Neutrophil (primary cell): ENCODE measurements around the gene GABBR2.

Source experiments
- H3K27ac ChIP-seq: fragments of 200-600 bp; sonication (generic); 2 replicates; pipeline ENCODE4 v1.5.1; 2016; ENCODE audit warnings: mild to moderate bottlenecking, moderate library complexity
- H3K27me3 ChIP-seq: fragments of 200-600 bp; sonication (generic); 2 replicates; pipeline ENCODE4 v1.6.0; 2016; ENCODE audit warnings: mild to moderate bottlenecking
- H3K36me3 ChIP-seq: fragments of 200-600 bp; sonication (generic); 2 replicates; pipeline ENCODE4 v1.5.1; 2017
- H3K4me1 ChIP-seq, 2 experiments: fragments of 200-600 bp in 1 of 2; sonication (generic) in 1 of 2; 1 replicate in 1 of 2; 2 replicates in 1 of 2; pipeline versions ENCODE4 v1.5.1 to v1.6.1; 2013 to 2016; ENCODE audit warnings: low read depth in 1 of 2, low read length in 1 of 2, mild to moderate bottlenecking in 1 of 2, moderate library complexity in 1 of 2; ENCODE audit not compliant: control insufficient read depth in 1 of 2, insufficient read depth in 1 of 2
- H3K4me3 ChIP-seq, 2 experiments: fragments of 200-600 bp in 1 of 2; sonication (generic) in 1 of 2; 1 replicate in 1 of 2; 2 replicates in 1 of 2; pipeline ENCODE4 v1.5.1; 2013 to 2016; ENCODE audit warnings: low read depth in 1 of 2, low read length in 1 of 2, mild to moderate bottlenecking in 1 of 2, moderate library complexity in 1 of 2
- H3K9me3 ChIP-seq: fragments of 200-600 bp; sonication (generic); 2 replicates; pipeline ENCODE4 v1.5.1; 2016
- CTCF ChIP-seq: fragments of 200-600 bp; sonication (generic); IDR thresholded peaks from 2 replicates; pipeline ENCODE4 v1.5.1; 2016; ENCODE audit warnings: antibody characterized with exemption

GABBR2 gene

DNA sequence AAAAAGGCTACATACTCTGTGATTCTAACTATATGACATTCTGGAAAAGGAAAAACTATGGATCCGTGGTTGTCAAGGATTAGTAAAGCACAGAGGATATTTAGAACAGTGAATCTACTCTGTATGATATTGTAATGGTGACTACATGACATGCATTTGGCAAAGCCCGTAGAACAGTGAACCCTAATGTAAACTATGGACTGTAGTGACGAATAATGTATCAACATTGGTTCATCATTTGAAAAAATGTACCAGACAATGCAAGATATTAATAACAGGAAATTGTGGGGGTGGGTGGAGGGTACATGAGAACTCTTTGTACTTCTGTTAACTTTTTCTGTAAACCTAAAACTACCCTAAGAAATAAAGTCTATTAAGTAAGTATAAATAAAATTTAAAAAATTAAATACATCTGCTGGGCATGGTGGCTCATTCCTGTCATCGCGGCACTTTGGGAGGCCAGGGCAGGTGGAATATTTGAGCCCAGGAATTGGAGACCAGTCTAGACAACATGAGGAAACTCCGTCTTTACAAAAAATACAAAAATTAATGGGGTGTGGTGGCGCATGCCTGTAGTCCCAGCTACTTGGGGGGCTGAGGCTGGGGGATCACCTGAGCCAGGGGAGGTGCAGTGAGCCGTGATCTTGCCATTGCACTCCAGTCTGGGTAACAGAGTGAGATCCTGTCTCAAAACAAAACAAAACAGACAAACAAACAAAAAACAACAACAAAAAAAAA lies 351.6 kb downstream of the GABBR2 start:
- TF ChIP-seq CTCF = no peak
- Histone ChIP-seq H3K9me3 (no peaks in the 10 kb centered on the region), H3K4me1 (no peaks in the 10 kb centered on the region), H3K4me3 (no peak overlapping the region), H3K36me3 (no peaks in the 10 kb centered on the region), H3K27me3 (peaks cover 14% of the 10 kb centered on the region), H3K27ac (no peak overlapping the region)

DNA sequence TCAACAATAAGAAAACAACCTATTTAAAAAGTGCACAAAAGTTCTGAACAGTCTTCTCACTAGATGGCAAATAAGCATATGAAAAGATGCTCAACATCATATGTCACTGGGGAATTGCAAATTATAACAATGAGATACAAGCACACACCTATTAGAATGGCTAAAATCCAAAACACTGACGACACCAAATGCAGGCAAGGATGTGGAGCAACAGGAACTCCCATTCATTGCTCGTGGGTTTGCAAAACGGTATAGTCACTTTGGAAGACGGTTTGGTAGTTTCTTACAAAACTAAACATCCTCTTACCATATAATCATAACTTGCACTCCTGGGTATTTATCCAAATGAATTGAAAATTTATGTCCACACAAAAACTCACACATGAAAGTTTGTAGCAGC lies 352.4 kb downstream of the GABBR2 start:
- H3K4me3 ChIP-seq = no peak overlapping the region
- peaks cover 10% of the 10 kb centered on the region for H3K27me3 ChIP-seq
- no peak overlapping the region for H3K27ac ChIP-seq
- no peak for TF ChIP-seq CTCF
- no peaks in the 10 kb centered on the region for H3K9me3 ChIP-seq
- no peaks in the 10 kb centered on the region for H3K4me1 ChIP-seq
- H3K36me3 ChIP-seq = no peaks in the 10 kb centered on the region

DNA sequence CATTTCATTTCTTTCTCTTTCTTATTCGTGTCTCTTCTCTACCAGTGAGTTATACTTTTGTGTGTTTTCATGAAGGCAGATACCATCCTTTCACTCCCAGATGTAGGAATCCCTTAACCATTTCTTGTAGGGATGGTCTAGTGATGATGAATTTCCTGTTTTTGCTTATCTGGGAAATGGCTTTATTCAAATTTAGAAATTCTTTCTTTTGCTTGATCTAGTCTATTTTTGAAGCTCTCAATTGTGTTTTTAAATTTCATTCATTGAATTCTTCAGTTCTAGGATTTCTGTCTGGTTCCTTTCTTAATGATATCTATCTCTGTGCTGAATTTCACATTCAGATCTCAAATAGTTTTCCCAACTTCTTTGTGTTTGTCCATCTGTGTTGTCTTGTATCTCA lies 357.4 kb downstream of the GABBR2 start:
- TF ChIP-seq CTCF = no peak
- Histone ChIP-seq H3K27ac (no peak overlapping the region), H3K4me1 (no peaks in the 10 kb centered on the region), H3K36me3 (no peaks in the 10 kb centered on the region), H3K4me3 (no peak overlapping the region), H3K27me3 (peaks cover 15% of the 10 kb centered on the region), H3K9me3 (no peaks in the 10 kb centered on the region)

- Histone ChIP-seq H3K36me3 (no peaks in the 10 kb centered on the region), H3K27ac (no peak overlapping the region), H3K4me3 (no peak overlapping the region), H3K9me3 (no peaks in the 10 kb centered on the region), H3K4me1 (no peaks in the 10 kb centered on the region), H3K27me3 (peaks cover 51% of the 10 kb centered on the region)
- TF ChIP-seq CTCF = no peak
Measured at GRCh38 chr9:98347642-98348041, 361.1 kb downstream of the GABBR2 start.

GRCh38 chr9:98345011-98345410 lies 363.7 kb downstream of the GABBR2 start:
- Histone ChIP-seq H3K27me3 (peaks cover 75% of the 10 kb centered on the region), H3K4me3 (no peak overlapping the region)
- TF ChIP-seq CTCF = no peak

More at GRCh38 chr9:98345011-98345410, 363.7 kb downstream of the GABBR2 start:
- Histone ChIP-seq H3K27ac (no peak overlapping the region), H3K36me3 (no peaks in the 10 kb centered on the region), H3K4me1 (no peaks in the 10 kb centered on the region), H3K9me3 (no peaks in the 10 kb centered on the region)
